Heart left ventricle (tissue), 16 donors: ENCODE data around the gene GREB1. TPM values are rescaled to one million over a fixed set of nuclear protein-coding genes. Genes with fewer than 3 reads are reported as not detected.

Source experiments
- ATAC-seq, 4 donors: fragments of 200-7000 bp; cut with Tn5 transposase; one replicate each; pipeline ENCODE4 v1.9.1; 2020 to 2022; ENCODE audit warnings: moderate library complexity in 4 of 4, mild to moderate bottlenecking in 3 of 4, moderate number of reproducible peaks in 1 of 4
- DNase-seq, 5 donors: peaks; one replicate each; pipeline ENCODE4 v3.0.0-alpha.2; 2020
- H3K27ac ChIP-seq, 12 donors: fragments of 200-600 bp; sonication (generic) in 4 of 12; one replicate each; pipeline versions ENCODE4 v1.5.0 to v1.8.0; 2016 to 2022; ENCODE audit warnings: mild to moderate bottlenecking in 2 of 12
- H3K27me3 ChIP-seq, 9 donors: fragments of 200-600 bp; sonication (generic) in 2 of 9; one replicate each; pipeline versions ENCODE4 v1.5.1 to v1.8.0; 2016 to 2022; ENCODE audit warnings: mild to moderate bottlenecking in 3 of 9
- H3K36me3 ChIP-seq, 9 donors: fragments of 200-600 bp; sonication (generic) in 2 of 9; one replicate each; pipeline versions ENCODE4 v1.5.0 to v1.8.0; 2018 to 2022; ENCODE audit warnings: mild to moderate bottlenecking in 2 of 9
- H3K4me1 ChIP-seq, 12 donors: fragments of 200-600 bp; sonication (generic) in 4 of 12; one replicate each; pipeline versions ENCODE4 v1.5.0 to v1.8.0; 2016 to 2022; ENCODE audit warnings: mild to moderate bottlenecking in 3 of 12
- H3K4me3 ChIP-seq, 12 donors: fragments of 200-600 bp; sonication (generic) in 4 of 12; one replicate each; pipeline versions ENCODE4 v1.5.0 to v1.8.0; 2017 to 2022; ENCODE audit warnings: mild to moderate bottlenecking in 9 of 12, moderate library complexity in 4 of 12
- H3K9me3 ChIP-seq, 12 donors: fragments of 200-600 bp; sonication (generic) in 4 of 12; one replicate each; pipeline versions ENCODE4 v1.5.0 to v1.8.0; 2016 to 2022; ENCODE audit warnings: mild to moderate bottlenecking in 1 of 12
- POLR2A ChIP-seq, 2 donors: fragments of 450-650 bp; IDR thresholded peaks; one replicate each; pipeline ENCODE4 v1.6.1; 2017; ENCODE audit warnings: antibody characterized with exemption in 2 of 2, mild to moderate bottlenecking in 2 of 2, moderate library complexity in 2 of 2
- WGBS, 4 donors: extraction: QIAGEN DNeasy Blood & Tissue Kit in 2 of 4; methylation state at CpG; one replicate each; pipeline versions ENCODE4 v1.1.5 to v1.1.7; 2013 to 2018; 5-methylcytosine and 5-hydroxymethylcytosine counted together
- intact Hi-C, 10 donors: fragments of 100-400 bp; cut with DNase I; formaldehyde crosslinking; loops; one replicate each; pipeline versions ENCODE4 v1.11.1 to v1.14.2; 2022
- polyA plus RNA-seq, 2 donors: library from polyadenylated mRNA; stranded (reverse); fragments of 200-250 nt; gene quantifications; one replicate each; pipeline ENCODE4 v1.2.3, GENCODE V29; 2013
- total RNA-seq, 9 donors: library from RNA; depleted of rRNA in 2 of 9; stranded (reverse); fragments of >200 nt in 2 of 9; fragmentation: NEBNext Ultra II Directional in 3 of 9; extraction: Animal tissue kit (Norgen Biotek cat#: 25700) in 3 of 9; gene quantifications; one replicate each; pipeline versions ENCODE4 v1.1.0 to v1.2.4, GENCODE V29; 2016 to 2023
- TF ChIP-seq, protein P1 (sequence below), 12 donors: fragments of 200-600 bp; sonication (generic) in 4 of 12; IDR thresholded peaks; one replicate each; pipeline versions ENCODE4 v1.5.0 to v1.8.0; 2018 to 2022; ENCODE audit warnings: antibody characterized with exemption in 12 of 12, mild to moderate bottlenecking in 5 of 12
- donor health status: ischemic (EF 13 %, LVEDD 7.1; RV severe dilation, severe dysfunction).
- donor health status: healthy with polysubstance abuse.
- donor health status: DM: no; HTN: yes; CAD: no.
- donor health status: DM: no; HTN: no; CAD: no.
- donor health status: ischemic (EF 25% LVEDD 6.9; RV normal size, moderate dysfunction).
- donor health status: ischemic (EF 25% LVEDD 5.7; RV mildly dilated, moderate dysfunction).
- donor health status: healthy.
- donor health status: DM: yes; HTN: yes; CAD: no.
- donor health status: ischemic (EF 35%, LVEDD 5.7; RV mildly dilated, moderate dysfunction).
- donor health status: nonischemic (EF 11% LVEDD 7.7; RV severe dilation, severe dysfunction).
- donor health status: DM: yes; HTN: yes; CAD: no.
- donor health status: PGD.
- donor health status: ischemic (EF 29% LVEDD 5.4; RV normal size, mild dysfunction).
- donor health status: nonischemic (EF 23%, LVEDD 6.1; RV moderate dilation, normal function).

Gene GREB1
- total and polyA plus RNA-seq, 11 donors, result 1.4 to 11.5 (median 5.6) TPM

DNA sequence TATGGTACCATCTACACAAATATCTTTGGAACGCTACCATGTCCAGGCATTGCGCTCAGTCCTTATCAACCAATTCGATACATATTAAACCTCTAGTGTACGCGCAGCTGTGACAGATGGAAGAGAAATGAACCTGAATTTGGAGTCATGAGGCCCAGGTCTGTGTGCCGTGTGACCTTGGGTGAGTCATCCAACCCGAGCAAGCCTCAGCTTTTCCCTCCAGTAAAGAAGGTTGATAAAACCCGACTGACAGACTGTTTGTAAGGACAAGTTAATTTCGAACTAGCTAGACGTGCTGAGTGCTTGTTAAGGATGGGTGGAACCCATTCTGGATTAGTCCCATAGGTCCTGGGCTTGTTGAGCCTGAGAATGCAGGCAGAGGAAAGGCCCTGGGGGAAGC lies 28.2 kb downstream of the GREB1 start:
- 83 to 89% (median 87%) methylated on average over 10 of the region's 10 CpGs for WGBS, 4 donors
- intact Hi-C loops, result no loop called here
- Histone ChIP-seq H3K9me3 (no peaks in the 10 kb centered on the region), H3K4me3 (no peak overlapping the region), H3K36me3 (no peaks in the 10 kb centered on the region), H3K4me1 (peaks cover 0 to 14% (median 0%) of the 10 kb centered on the region in 12 donors), H3K27me3 (peaks cover 0 to 4% (median 0%) of the 10 kb centered on the region in 9 donors), H3K27ac (no peak overlapping the region)
- DNase-seq, result no peak
- no peak for TF ChIP-seq POLR2A (IDR thresholded peaks at IDR 0.05)
- ATAC-seq, result no peak

- no peak for ATAC-seq
- peaks cover 0 to 4% (median 0%) of the 10 kb centered on the region in 9 donors for H3K27me3 ChIP-seq
- WGBS, 4 donors, result 91 to 96% (median 94%) methylated on average over 5 of the region's 5 CpGs
These were observed 28.6 kb downstream of the GREB1 start for GRCh38 chr2:11562476-11562875.

GRCh38 chr2:11563784-11564666 lies 30.2 kb downstream of the GREB1 start:
- DNase-seq (no peak), ATAC-seq (no peak)
- Histone ChIP-seq H3K36me3 (no peaks in the 10 kb centered on the region), H3K27me3 (no peaks in the 10 kb centered on the region), H3K4me1 (peaks cover 0 to 4% (median 0%) of the 10 kb centered on the region in 12 donors), H3K4me3 (no peak overlapping the region), H3K27ac (no peak overlapping the region), H3K9me3 (no peaks in the 10 kb centered on the region)
- intact Hi-C loops, result no loop called here
- TF ChIP-seq, protein P1, sequence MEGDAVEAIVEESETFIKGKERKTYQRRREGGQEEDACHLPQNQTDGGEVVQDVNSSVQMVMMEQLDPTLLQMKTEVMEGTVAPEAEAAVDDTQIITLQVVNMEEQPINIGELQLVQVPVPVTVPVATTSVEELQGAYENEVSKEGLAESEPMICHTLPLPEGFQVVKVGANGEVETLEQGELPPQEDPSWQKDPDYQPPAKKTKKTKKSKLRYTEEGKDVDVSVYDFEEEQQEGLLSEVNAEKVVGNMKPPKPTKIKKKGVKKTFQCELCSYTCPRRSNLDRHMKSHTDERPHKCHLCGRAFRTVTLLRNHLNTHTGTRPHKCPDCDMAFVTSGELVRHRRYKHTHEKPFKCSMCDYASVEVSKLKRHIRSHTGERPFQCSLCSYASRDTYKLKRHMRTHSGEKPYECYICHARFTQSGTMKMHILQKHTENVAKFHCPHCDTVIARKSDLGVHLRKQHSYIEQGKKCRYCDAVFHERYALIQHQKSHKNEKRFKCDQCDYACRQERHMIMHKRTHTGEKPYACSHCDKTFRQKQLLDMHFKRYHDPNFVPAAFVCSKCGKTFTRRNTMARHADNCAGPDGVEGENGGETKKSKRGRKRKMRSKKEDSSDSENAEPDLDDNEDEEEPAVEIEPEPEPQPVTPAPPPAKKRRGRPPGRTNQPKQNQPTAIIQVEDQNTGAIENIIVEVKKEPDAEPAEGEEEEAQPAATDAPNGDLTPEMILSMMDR (IDR thresholded peaks at IDR 0.05), result no peak
- no peak for TF ChIP-seq POLR2A (IDR thresholded peaks at IDR 0.05)
- WGBS, 4 donors, result 94 to 96% (median 95%) methylated on average over 8 of the region's 8 CpGs

More at GRCh38 chr2:11562476-11562875, 28.6 kb downstream of the GREB1 start:
- no peaks in the 10 kb centered on the region for H3K36me3 ChIP-seq
- no peaks in the 10 kb centered on the region for H3K9me3 ChIP-seq
- H3K4me3 ChIP-seq, result no peak overlapping the region
- no peak overlapping the region for H3K27ac ChIP-seq
- TF ChIP-seq POLR2A (IDR thresholded peaks at IDR 0.05), result no peak
- TF ChIP-seq, protein P1 (IDR thresholded peaks at IDR 0.05), result no peak
- peaks cover 0 to 14% (median 0%) of the 10 kb centered on the region in 12 donors for H3K4me1 ChIP-seq
- intact Hi-C loops, result no loop called here
- no peak for DNase-seq

DNA sequence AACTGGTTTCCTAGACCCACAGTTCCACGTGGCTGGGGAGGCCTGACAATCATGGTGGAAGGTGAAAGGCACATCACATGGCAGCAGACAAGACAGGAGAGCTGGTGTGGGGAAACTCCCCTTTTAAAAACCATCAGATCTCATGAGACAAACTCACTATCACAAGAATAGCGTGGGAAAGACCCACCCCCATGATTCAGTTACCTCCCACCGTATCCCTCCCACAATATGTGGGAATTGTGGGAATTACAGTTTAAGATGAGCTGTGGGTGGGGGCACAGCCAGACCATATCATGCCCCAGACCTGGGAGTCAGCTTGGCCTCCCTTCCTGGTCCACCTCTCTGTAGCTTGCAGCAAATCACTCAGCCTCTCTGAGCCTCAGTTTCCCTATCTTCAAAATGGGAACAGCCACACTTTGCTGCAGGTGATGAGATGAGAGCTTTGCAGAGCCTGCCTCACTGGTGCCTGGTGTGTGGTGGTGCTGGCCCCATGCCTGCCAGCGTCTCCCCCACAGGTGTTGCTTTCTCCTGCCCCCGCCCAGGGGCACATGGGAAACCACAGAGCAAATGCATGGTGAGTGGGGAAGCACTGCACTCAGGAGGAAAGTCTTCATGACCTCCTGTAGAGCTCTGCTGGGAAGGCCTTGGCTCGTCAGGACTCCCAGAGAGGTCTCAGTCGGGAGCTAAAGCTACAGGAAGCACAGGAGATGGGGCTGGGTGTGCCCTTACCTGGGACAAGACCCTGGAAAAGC lies 31.1 kb downstream of the GREB1 start:
- H3K27ac ChIP-seq, result no peak overlapping the region
- H3K9me3 ChIP-seq, result no peaks in the 10 kb centered on the region
- ATAC-seq, result no peak
- DNase-seq, result no peak
- intact Hi-C loops, result loop anchor here in 1 of 10 donors (5.0 kb wide), 1 partner anchor 68 kb away; no protein-coding TSS in a partner anchor
- no peak overlapping the region for H3K4me3 ChIP-seq
- no peaks in the 10 kb centered on the region for H3K27me3 ChIP-seq
- no peaks in the 10 kb centered on the region for H3K36me3 ChIP-seq
- WGBS, 4 donors, result 82 to 97% (median 90%) methylated on average over 7 of the region's 7 CpGs
- no peaks in the 10 kb centered on the region for H3K4me1 ChIP-seq
- no peak for TF ChIP-seq POLR2A (IDR thresholded peaks at IDR 0.05)
- TF ChIP-seq, protein P1 (IDR thresholded peaks at IDR 0.05), result no peak
